Progenitor cell of endocrine pancreas (in vitro differentiated cells): ENCODE data around the gene ARMC12. TPM values are rescaled to one million over a fixed set of nuclear protein-coding genes. Genes with fewer than 3 reads are reported as not detected.

Experiments used
- DNase-seq: peaks from one replicate; pipeline ENCODE4 v3.0.0; 2021; ENCODE audit warnings: low spot score; ENCODE audit not compliant: unreplicated experiment
- H3K27ac Mint-ChIP-seq: 2 replicates; pipeline ENCODE4 v1.8.0; 2021; ENCODE audit warnings: mild to moderate bottlenecking, moderate library complexity, mixed read lengths
- H3K27me3 Mint-ChIP-seq: 2 replicates; pipeline ENCODE4 v1.8.0; 2021; ENCODE audit warnings: mixed read lengths
- H3K36me3 Mint-ChIP-seq: 2 replicates; pipeline ENCODE4 v1.8.0; 2022; ENCODE audit warnings: mixed read lengths; ENCODE audit not compliant: insufficient read depth
- H3K4me1 Mint-ChIP-seq: 2 replicates; pipeline ENCODE4 v1.8.0; 2021; ENCODE audit warnings: low read depth, mixed read lengths
- H3K4me3 Mint-ChIP-seq: 2 replicates; pipeline ENCODE4 v1.8.0; 2021; ENCODE audit warnings: low read depth, mild to moderate bottlenecking, moderate library complexity, mixed read lengths
- H3K9me3 Mint-ChIP-seq: 2 replicates; pipeline ENCODE4 v1.8.0; 2021; ENCODE audit warnings: low read depth, mixed read lengths
- CTCF ChIP-seq: fragments of 200-600 bp; sonication (generic); IDR thresholded peaks from one replicate; pipeline ENCODE4 v1.5.0; 2021; ENCODE audit warnings: antibody characterized with exemption, mild to moderate bottlenecking; ENCODE audit not compliant: unreplicated experiment
- total RNA-seq: library from RNA; stranded (reverse); gene quantifications from 2 replicates; pipeline ENCODE4 v1.2.1, GENCODE V29; 2021

ARMC12 gene
- total RNA-seq, 1 donor from 2014 or later: 0.98 TPM

GRCh38 chr6:35719830-35720733 is 16.8 kb upstream of the ARMC12 start:
- peaks cover 36% of the 10 kb centered on the region for H3K27me3 Mint-ChIP-seq
- no peaks in the 10 kb centered on the region for H3K9me3 Mint-ChIP-seq
- H3K36me3 Mint-ChIP-seq: no peaks in the 10 kb centered on the region
- DNase-seq: no peak
- H3K27ac Mint-ChIP-seq: peak overlapping the region; percentile 25
- H3K4me1 Mint-ChIP-seq: peaks cover 10% of the 10 kb centered on the region
- peak overlapping the region; percentile 23 for H3K4me3 Mint-ChIP-seq
- TF ChIP-seq CTCF: no peak

GRCh38 chr6:35722121-35722761 is 14.6 kb upstream of the ARMC12 start:
- H3K27me3 Mint-ChIP-seq: peaks cover 41% of the 10 kb centered on the region
- H3K36me3 Mint-ChIP-seq: no peaks in the 10 kb centered on the region
- H3K4me1 Mint-ChIP-seq: peaks cover 19% of the 10 kb centered on the region
- H3K9me3 Mint-ChIP-seq: no peaks in the 10 kb centered on the region
- TF ChIP-seq CTCF: no peak
- H3K4me3 Mint-ChIP-seq: no peak overlapping the region
- H3K27ac Mint-ChIP-seq: no peak overlapping the region
- no peak for DNase-seq

GRCh38 chr6:35723587-35723986 is 13.2 kb upstream of the ARMC12 start:
- TF ChIP-seq CTCF: no peak
- no peak overlapping the region for H3K4me3 Mint-ChIP-seq
- no peak for DNase-seq
- peaks cover 38% of the 10 kb centered on the region for H3K27me3 Mint-ChIP-seq
- H3K27ac Mint-ChIP-seq: no peak overlapping the region
- peaks cover 24% of the 10 kb centered on the region for H3K4me1 Mint-ChIP-seq
- H3K9me3 Mint-ChIP-seq: no peaks in the 10 kb centered on the region
- no peaks in the 10 kb centered on the region for H3K36me3 Mint-ChIP-seq

- TF ChIP-seq CTCF: no peak
- H3K36me3 Mint-ChIP-seq: no peaks in the 10 kb centered on the region
These were observed 12.8 kb upstream of the ARMC12 start for GRCh38 chr6:35724059-35724458.

GRCh38 chr6:35724471-35724870 is 12.4 kb upstream of the ARMC12 start:
- Mint-ChIP-seq H3K4me3 (no peak overlapping the region), H3K27ac (no peak overlapping the region), H3K36me3 (no peaks in the 10 kb centered on the region), H3K27me3 (peaks cover 38% of the 10 kb centered on the region), H3K9me3 (no peaks in the 10 kb centered on the region), H3K4me1 (peaks cover 27% of the 10 kb centered on the region)
- DNase-seq: no peak
- TF ChIP-seq CTCF: no peak

More at GRCh38 chr6:35724059-35724458, 12.8 kb upstream of the ARMC12 start:
- Mint-ChIP-seq H3K27me3 (peaks cover 36% of the 10 kb centered on the region), H3K4me1 (peaks cover 24% of the 10 kb centered on the region), H3K27ac (no peak overlapping the region), H3K9me3 (no peaks in the 10 kb centered on the region), H3K4me3 (no peak overlapping the region)
- DNase-seq: no peak
